Measurements from ENCODE around the gene GMPR. TPM values are rescaled to one million over a fixed set of nuclear protein-coding genes. Genes with fewer than 3 reads are reported as not detected.

Gene GMPR
- total RNA-seq, 1 experiment from 2014 or later, result 24.0 TPM

- POLR2A ChIA-PET, result no interaction called here
- Histone ChIP-seq H4K20me1 (ENCODE audit: insufficient read depth) (no peaks in the 10 kb centered on the region), H3K9me3 (ENCODE audit: control insufficient read depth in 1 of 2, insufficient read depth in 1 of 2, low read depth in 1 of 2, low read length in 2 of 2) (no peaks in the 10 kb centered on the region), H3K4me1 (ENCODE audit: control insufficient read depth in 1 of 2, insufficient read depth in 2 of 2, low read length in 2 of 2) (peaks cover 42 to 65% of the 10 kb centered on the region in 2 experiments), H2AFZ (ENCODE audit: low read depth, low read length, poor library complexity, severe bottlenecking) (no peak overlapping the region), H3K36me3 (ENCODE audit: control insufficient read depth in 1 of 2, insufficient read depth in 2 of 2, low read length in 2 of 2) (no peaks in the 10 kb centered on the region), H3K4me3 (replicated peaks in 1 of 2; ENCODE audit: low read depth in 1 of 2, low read length in 2 of 2) (peak overlapping the region in 1 of 2 experiments; percentile 48; a peak in 1 of 4 replicates), H3K9me2 (ENCODE audit: insufficient read depth) (no peaks in the 10 kb centered on the region), H3K79me2 (ENCODE audit: insufficient read depth, low read length) (no peaks in the 10 kb centered on the region), H3K27ac (ENCODE audit: low read depth, low read length) (peak overlapping the region; percentile 65; the same call in 1 of the 2 replicates), H3K9ac (ENCODE audit: low read length) (peak overlapping the region; percentile 48), H3K4me2 (ENCODE audit: low read length) (peak overlapping the region; percentile 86), H3K27me3 (ENCODE audit: insufficient read depth, low read length) (no peaks in the 10 kb centered on the region)
- TF ChIP-seq SRF (IDR thresholded peaks at IDR 0.05; ENCODE audit: low read depth) (no peak), ZBTB33 (IDR thresholded peaks at IDR 0.05; ENCODE audit: extremely low read depth, insufficient replicate concordance, low read length) (no peak), ATF3 (IDR thresholded peaks at IDR 0.05) (no peak), CEBPB (IDR thresholded peaks at IDR 0.05; ENCODE audit: low read depth) (no peak), ZNF274 (IDR thresholded peaks at IDR 0.05; ENCODE audit: low read depth, low read length) (no peak), TCF7L2 (IDR thresholded peaks at IDR 0.05; ENCODE audit: borderline replicate concordance, extremely low read depth, insufficient read depth, insufficient read length) (no peak), FOSL1 (IDR thresholded peaks at IDR 0.05; ENCODE audit: low read depth) (no peak), MAX (IDR thresholded peaks at IDR 0.05) (no peak), RAD21 (IDR thresholded peaks at IDR 0.05; ENCODE audit: low read depth) (no peak), EGR1 (IDR thresholded peaks at IDR 0.05; ENCODE audit: low read depth) (no peak), SP1 (IDR thresholded peaks at IDR 0.05; ENCODE audit: low read depth) (no peak), REST (IDR thresholded peaks at IDR 0.05; ENCODE audit: low read depth) (no peak), SIN3A (IDR thresholded peaks at IDR 0.05; ENCODE audit: low read depth) (no peak)
- CTCF ChIA-PET, result interaction anchor here (0.9 to 1.7 kb wide), 4 partner anchors 13 to 767 kb away, joined by 3 to 4 read pairs (median 4); no protein-coding TSS in a partner anchor
- RAD21 ChIA-PET (ENCODE audit: low non-redundant PET in 1 of 2, low total read pairs in 2 of 2, uncharacterized antibody in 2 of 2, unreplicated experiment in 2 of 2), result no interaction called here
- DNase-seq (ENCODE audit: low read depth, low spot score) (no peak), ATAC-seq (no peak)
- intact Hi-C loops (cut with micrococcal nuclease), result no loop called here
- no TSS peak for BruUV-seq (replicated peaks)
Observed at GRCh38 chr6:16318953-16319720, 80.8 kb downstream of the GMPR start.
